ENCODE results near the gene COX6B1.

The COX6B1 gene

GRCh38 chr19:35657904-35658700 is 10.0 kb downstream of the COX6B1 start:
- TF ChIP-seq, protein P1, sequence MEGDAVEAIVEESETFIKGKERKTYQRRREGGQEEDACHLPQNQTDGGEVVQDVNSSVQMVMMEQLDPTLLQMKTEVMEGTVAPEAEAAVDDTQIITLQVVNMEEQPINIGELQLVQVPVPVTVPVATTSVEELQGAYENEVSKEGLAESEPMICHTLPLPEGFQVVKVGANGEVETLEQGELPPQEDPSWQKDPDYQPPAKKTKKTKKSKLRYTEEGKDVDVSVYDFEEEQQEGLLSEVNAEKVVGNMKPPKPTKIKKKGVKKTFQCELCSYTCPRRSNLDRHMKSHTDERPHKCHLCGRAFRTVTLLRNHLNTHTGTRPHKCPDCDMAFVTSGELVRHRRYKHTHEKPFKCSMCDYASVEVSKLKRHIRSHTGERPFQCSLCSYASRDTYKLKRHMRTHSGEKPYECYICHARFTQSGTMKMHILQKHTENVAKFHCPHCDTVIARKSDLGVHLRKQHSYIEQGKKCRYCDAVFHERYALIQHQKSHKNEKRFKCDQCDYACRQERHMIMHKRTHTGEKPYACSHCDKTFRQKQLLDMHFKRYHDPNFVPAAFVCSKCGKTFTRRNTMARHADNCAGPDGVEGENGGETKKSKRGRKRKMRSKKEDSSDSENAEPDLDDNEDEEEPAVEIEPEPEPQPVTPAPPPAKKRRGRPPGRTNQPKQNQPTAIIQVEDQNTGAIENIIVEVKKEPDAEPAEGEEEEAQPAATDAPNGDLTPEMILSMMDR (IDR thresholded peaks at IDR 0.05; ENCODE audit: control extremely low read depth, extremely low read depth, low read depth, missing control alignments) = no peak
- CTCF ChIA-PET = interaction anchor here (0.9 to 1.2 kb wide), 2 partner anchors 10 to 70 kb away, joined by 3 read pairs; no protein-coding TSS in a partner anchor
- no peak for DNase-seq (ENCODE audit: extremely low spot score)
- POLR2A ChIA-PET = interaction anchor here (0.6 kb wide), 1 partner anchor 226 kb away, joined by 4 read pairs; no protein-coding TSS in a partner anchor

- CTCF ChIA-PET = no interaction called here
- POLR2A ChIA-PET = interaction anchor here (0.6 to 0.9 kb wide), 3 partner anchors 12 to 197 kb away, joined by 3 to 5 read pairs (median 4); no protein-coding TSS in a partner anchor
- no peak for DNase-seq (ENCODE audit: extremely low spot score)
- TF ChIP-seq, protein P1 (IDR thresholded peaks at IDR 0.05; ENCODE audit: control extremely low read depth, extremely low read depth, low read depth, missing control alignments) = no peak
Measured at GRCh38 chr19:35661995-35662340, 13.8 kb downstream of the COX6B1 start.

- CTCF ChIA-PET = interaction anchor here (1.0 to 1.5 kb wide), 2 partner anchors 10 to 72 kb away, joined by 3 to 4 read pairs; no protein-coding TSS in a partner anchor
- POLR2A ChIA-PET = interaction anchor here (0.6 kb wide), 1 partner anchor 17 kb away, joined by 4 read pairs; no protein-coding TSS in a partner anchor
Measured at GRCh38 chr19:35663981-35664380, 15.9 kb downstream of the COX6B1 start.

GRCh38 chr19:35665157-35665556 is 17.0 kb downstream of the COX6B1 start:
- ChIA-PET POLR2A (no interaction called here), CTCF (no interaction called here)
- TF ChIP-seq, protein P1 (IDR thresholded peaks at IDR 0.05; ENCODE audit: control extremely low read depth, extremely low read depth, low read depth, missing control alignments) = no peak
- no peak for DNase-seq (ENCODE audit: extremely low spot score)

More at GRCh38 chr19:35663981-35664380, 15.9 kb downstream of the COX6B1 start:
- no peak for DNase-seq (ENCODE audit: extremely low spot score)
- TF ChIP-seq, protein P1 (IDR thresholded peaks at IDR 0.05; ENCODE audit: control extremely low read depth, extremely low read depth, low read depth, missing control alignments) = no peak

DNA sequence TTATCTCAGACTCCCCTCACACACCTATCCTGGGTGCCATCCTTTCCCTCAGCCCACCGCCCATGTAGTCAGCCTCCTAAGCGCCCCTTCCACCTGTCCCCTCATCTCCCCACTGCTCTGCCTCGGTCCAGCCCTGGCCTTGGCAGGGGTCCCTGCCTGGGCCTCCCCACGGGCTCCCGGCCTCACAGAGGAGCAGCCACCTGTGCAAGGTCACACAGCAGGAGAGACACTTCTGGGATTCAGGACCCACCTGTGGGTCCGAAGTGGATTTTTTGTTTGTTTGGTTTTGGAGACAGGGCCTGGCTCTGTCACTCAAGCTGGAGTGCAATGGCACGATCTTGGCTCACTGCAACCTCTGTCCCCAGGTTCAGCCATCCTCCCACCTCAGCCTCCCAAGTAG is 17.5 kb downstream of the COX6B1 start:
- TF ChIP-seq, protein P1 (IDR thresholded peaks at IDR 0.05; ENCODE audit: control extremely low read depth, extremely low read depth, low read depth, missing control alignments) = no peak
- POLR2A ChIA-PET = interaction anchor here (0.8 kb wide), 1 partner anchor 17 kb away, joined by 3 read pairs; the partner anchor contains the start of gene COX6B1
- no peak for DNase-seq (ENCODE audit: extremely low spot score)
- CTCF ChIA-PET = interaction anchor here (0.8 kb wide), 1 partner anchor 29 kb away, joined by 3 read pairs; no protein-coding TSS in a partner anchor

DNA sequence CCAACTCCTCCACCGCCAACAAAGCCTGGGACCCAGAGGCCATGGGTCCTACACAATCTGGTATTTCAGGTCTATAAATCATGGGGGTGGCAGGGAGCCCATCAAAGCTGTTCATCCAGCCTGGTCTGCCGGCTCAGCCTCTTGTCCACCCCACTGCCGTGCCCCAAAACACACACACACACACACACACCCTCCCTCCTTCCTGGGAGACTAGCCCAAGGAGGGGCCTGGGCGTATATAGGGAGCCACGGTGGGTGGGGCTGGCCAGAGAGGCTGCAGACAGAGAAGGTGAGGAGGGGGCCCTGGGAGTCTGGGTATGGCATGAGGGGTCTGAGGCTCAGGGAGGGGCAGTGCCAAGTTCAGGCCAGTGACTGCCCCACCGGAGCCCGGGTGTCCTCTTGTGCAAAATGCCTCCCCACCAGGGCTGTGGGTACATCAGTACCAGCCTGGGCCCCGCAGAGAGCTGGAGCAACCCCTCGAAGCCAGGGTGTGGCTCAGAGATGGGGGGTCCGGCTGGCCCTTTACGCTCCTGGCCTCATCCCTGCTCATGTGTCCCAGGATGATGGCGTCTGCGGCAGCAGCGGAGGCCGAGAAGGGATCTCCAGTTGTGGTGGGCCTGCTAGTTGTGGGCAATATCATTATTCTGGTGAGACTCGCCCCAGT is 18.3 kb downstream of the COX6B1 start, which contains the start of gene UPK1A:
Gene UPK1A, plus strand, starts transcription at position 267 of the 663 bp plus-strand sequence. Its CDS starts 296 bp downstream, at position 563.
- TF ChIP-seq, protein P1 (IDR thresholded peaks at IDR 0.05; ENCODE audit: control extremely low read depth, extremely low read depth, low read depth, missing control alignments) = no peak
- ChIA-PET CTCF (interaction anchor here (0.8 to 1.0 kb wide), 2 partner anchors 10 to 28 kb away, joined by 3 read pairs; no protein-coding TSS in a partner anchor), POLR2A (interaction anchor here (0.8 kb wide), 1 partner anchor 18 kb away, joined by 3 read pairs; the partner anchor contains the start of gene COX6B1)
- DNase-seq (ENCODE audit: extremely low spot score) = no peak
